Caco-2 (cell line): ENCODE measurements around the gene KCNMB3. TPM values are rescaled to one million over a fixed set of nuclear protein-coding genes. Genes with fewer than 3 reads are reported as not detected.
"Not testable (repeated sequence)": the region's sequence is repeated elsewhere in the genome, so short reads cannot be mapped to it uniquely, and the experiment has no call there.

ENCODE experiments used
- BruUV-seq: library from RNA; stranded (reverse); fragments of 400-500 nt; replicated peaks from 2 replicates; lab custom pipeline; 2021; lab: Mats Ljungman, UMichigan
- CTCF ChIA-PET: fragments of 300-600 bp; sonication (Branson Sonifier 250); formaldehyde crosslinking; loops from one replicate; lab custom pipeline; 2022; ENCODE audit warnings: antibody characterized with exemption; lab: Charles Lee
- POLR2A ChIA-PET: fragments of 300-600 bp; sonication (Branson Sonifier 250); formaldehyde crosslinking; loops from one replicate; lab custom pipeline; 2022; ENCODE audit warnings: antibody characterized with exemption; lab: Charles Lee
- DNase-seq, 2 experiments: peaks; one replicate each; pipeline versions ENCODE4 v3.0.0 to v3.0.0-alpha.2; 2020 to 2022
- H3K27me3 ChIP-seq: replicated peaks from 2 replicates; pipeline ENCODE4 v1.6.0; 2011; ENCODE audit warnings: low read length; ENCODE audit not compliant: control insufficient read depth, insufficient read depth
- H3K36me3 ChIP-seq: 2 replicates; pipeline ENCODE4 v1.5.1; 2011; ENCODE audit warnings: low read length; ENCODE audit not compliant: control insufficient read depth, insufficient read depth
- H3K4me1 ChIP-seq: fragments of 250-450 bp; sonication (Bioruptor Pico); 2 replicates; pipeline ENCODE4 v1.5.1; 2020; ENCODE audit warnings: mild to moderate bottlenecking
- H3K4me3 ChIP-seq: 2 replicates; pipeline ENCODE4 v1.5.1; 2011; ENCODE audit warnings: low read depth, mild to moderate bottlenecking, control low read depth, low read length
- H3K9me3 ChIP-seq: fragments of 250-450 bp; sonication (Bioruptor Pico); 2 replicates; pipeline ENCODE4 v1.5.1; 2020; ENCODE audit warnings: mild to moderate bottlenecking, moderate library complexity
- H3K27ac Mint-ChIP-seq: one replicate; pipeline ENCODE4 v1.8.0; 2022; ENCODE audit warnings: mixed read lengths; ENCODE audit not compliant: unreplicated experiment
- H3K27me3 Mint-ChIP-seq: one replicate; pipeline ENCODE4 v1.8.0; 2022; ENCODE audit warnings: mixed read lengths; ENCODE audit not compliant: insufficient read depth, unreplicated experiment
- H3K36me3 Mint-ChIP-seq: one replicate; pipeline ENCODE4 v1.8.0; 2022; ENCODE audit warnings: mild to moderate bottlenecking, mixed read lengths; ENCODE audit not compliant: insufficient read depth, unreplicated experiment
- H3K4me1 Mint-ChIP-seq: one replicate; pipeline ENCODE4 v1.8.0; 2022; ENCODE audit warnings: low read depth, mixed read lengths; ENCODE audit not compliant: unreplicated experiment
- H3K4me3 Mint-ChIP-seq: one replicate; pipeline ENCODE4 v1.8.0; 2022; ENCODE audit warnings: mild to moderate bottlenecking, moderate library complexity, mixed read lengths; ENCODE audit not compliant: unreplicated experiment
- H3K9me3 Mint-ChIP-seq: one replicate; pipeline ENCODE4 v1.8.0; 2022; ENCODE audit warnings: mixed read lengths; ENCODE audit not compliant: unreplicated experiment
- CTCF ChIP-seq, 2 experiments: fragments of 200-600 bp in 1 of 2; IDR thresholded peaks; 1 replicate in 1 of 2; 2 replicates in 1 of 2; pipeline versions ENCODE4 v1.5.1 to v1.8.0; 2011 to 2022; ENCODE audit warnings: antibody characterized with exemption in 1 of 2, control low read depth in 1 of 2, inconsistent platforms in 1 of 2, low read depth in 1 of 2, low read length in 1 of 2, mild to moderate bottlenecking in 1 of 2, moderate library complexity in 1 of 2; ENCODE audit not compliant: insufficient read depth in 1 of 2, severe bottlenecking in 1 of 2, unreplicated experiment in 1 of 2
- intact Hi-C: fragments of 100-400 bp; cut with micrococcal nuclease; formaldehyde crosslinking; loops from one replicate; pipeline ENCODE4 v1.10.0; 2022; ENCODE audit not compliant: unreplicated experiment
- total RNA-seq: library from RNA; stranded (reverse); gene quantifications from 2 replicates; pipeline ENCODE4 v1.2.3, GENCODE V29; 2022

The KCNMB3 gene
- total RNA-seq, 1 experiment from 2014 or later = 6.9 TPM

- Mint-ChIP-seq H3K4me3 (no peak overlapping the region), H3K27ac (no peak overlapping the region), H3K9me3 (no peaks in the 10 kb centered on the region), H3K4me1 (no peaks in the 10 kb centered on the region), H3K27me3 (no peaks in the 10 kb centered on the region), H3K36me3 (no peaks in the 10 kb centered on the region)
- Histone ChIP-seq H3K27me3 (no peaks in the 10 kb centered on the region), H3K4me1 (no peaks in the 10 kb centered on the region), H3K4me3 (no peak overlapping the region), H3K36me3 (no peaks in the 10 kb centered on the region), H3K9me3 (no peaks in the 10 kb centered on the region)
- DNase-seq = no peak
- intact Hi-C loops = no loop called here
- TF ChIP-seq CTCF (IDR thresholded peaks at IDR 0.05; ENCODE audit: insufficient read depth in 1 of 2, low read depth in 1 of 2, low read length in 1 of 2, severe bottlenecking in 1 of 2, unreplicated experiment in 1 of 2) = no peak
- ChIA-PET CTCF (no interaction called here), POLR2A (interaction anchor here (0.6 kb wide), 1 partner anchor 176 kb away, joined by 3 read pairs; no protein-coding TSS in a partner anchor)
- no TSS peak for BruUV-seq
Measured at GRCh38 chr3:179276743-179277142, 25.8 kb upstream of the KCNMB3 start.

DNA sequence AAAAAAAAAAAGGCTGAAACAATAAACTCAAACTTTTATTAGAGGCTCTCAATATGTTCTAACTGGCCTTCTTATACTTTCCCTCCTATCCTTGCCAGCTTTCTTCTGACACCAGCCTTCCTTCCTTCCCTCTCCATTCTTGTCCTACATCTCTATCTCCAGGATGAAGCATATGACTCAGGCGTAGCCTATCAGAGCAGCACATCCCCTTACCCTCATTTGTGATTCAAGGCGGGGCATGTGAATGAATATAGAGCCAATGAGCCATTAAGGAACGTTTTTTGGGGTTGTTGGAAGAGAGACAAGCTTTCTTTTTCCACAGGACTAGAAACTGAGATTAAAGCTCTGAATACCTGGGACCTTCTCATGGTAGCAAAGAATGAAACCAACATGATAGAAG is 25.1 kb upstream of the KCNMB3 start:
- no TSS peak for BruUV-seq
- DNase-seq = no peak
- ChIA-PET CTCF (no interaction called here), POLR2A (no interaction called here)
- Mint-ChIP-seq H3K9me3 (no peaks in the 10 kb centered on the region), H3K27ac (no peak overlapping the region), H3K4me1 (no peaks in the 10 kb centered on the region), H3K36me3 (no peaks in the 10 kb centered on the region), H3K27me3 (no peaks in the 10 kb centered on the region), H3K4me3 (no peak overlapping the region)
- Histone ChIP-seq H3K4me1 (no peaks in the 10 kb centered on the region), H3K27me3 (no peaks in the 10 kb centered on the region), H3K36me3 (no peaks in the 10 kb centered on the region), H3K4me3 (no peak overlapping the region), H3K9me3 (no peaks in the 10 kb centered on the region)
- TF ChIP-seq CTCF (IDR thresholded peaks at IDR 0.05; ENCODE audit: insufficient read depth in 1 of 2, low read depth in 1 of 2, low read length in 1 of 2, severe bottlenecking in 1 of 2, unreplicated experiment in 1 of 2) = no peak
- intact Hi-C loops = no loop called here

- H3K9me3 Mint-ChIP-seq, POLR2A ChIA-PET, H3K4me3 ChIP-seq, CTCF ChIA-PET, H3K36me3 Mint-ChIP-seq, H3K4me1 ChIP-seq, H3K27me3 ChIP-seq, H3K36me3 ChIP-seq, H3K27me3 Mint-ChIP-seq, DNase-seq, H3K27ac Mint-ChIP-seq, H3K4me1 Mint-ChIP-seq, H3K4me3 Mint-ChIP-seq, H3K9me3 ChIP-seq, BruUV-seq: not testable (repeated sequence)
- intact Hi-C loops = loop anchor here (5.0 kb wide), 1 partner anchor 127 kb away; the partner anchor contains the start of gene PIK3CA
Measured at GRCh38 chr3:179274434-179274833, 23.5 kb upstream of the KCNMB3 start.
